NCI-H2171 treated with DMSO at 0.1 percent for 48 hours (cell line): ENCODE results near the gene PITPNM3.

ENCODE experiments used
- DNase-seq: peaks from one replicate; lab custom pipeline; 2025; lab: John Stamatoyannopoulos, UW

Gene PITPNM3

DNA sequence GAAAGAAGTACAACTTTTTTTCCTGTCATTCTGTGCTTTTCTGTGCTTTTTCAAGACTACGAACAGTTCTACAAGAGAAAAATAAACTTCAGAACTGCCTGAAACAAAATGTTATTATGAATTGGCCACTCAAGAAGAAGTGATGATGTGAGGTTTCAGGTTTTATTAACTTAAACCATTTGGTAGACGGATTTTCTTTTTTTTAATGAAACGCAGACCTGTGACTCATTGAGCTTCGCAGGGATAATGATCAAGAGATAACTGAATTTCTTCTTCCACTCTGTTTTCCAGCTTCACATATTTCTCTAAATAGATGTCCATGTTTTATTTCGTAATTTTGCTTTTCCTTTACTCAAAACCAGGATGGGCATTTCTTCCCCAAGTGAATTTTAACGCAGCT is 154.1 kb downstream of the PITPNM3 start:
- no peak for DNase-seq
